CD14-positive monocyte (primary cell): ENCODE results near the gene MACROD2. TPM values are rescaled to one million over a fixed set of nuclear protein-coding genes. Genes with fewer than 3 reads are reported as not detected.

Experiments
- DNase-seq, 3 donors: peaks; one replicate each; pipeline ENCODE4 v3.0.0-alpha.2; 2011 to 2022
- H2AFZ ChIP-seq: 2 replicates; pipeline ENCODE4 v1.6.0; 2012; ENCODE audit warnings: mild to moderate bottlenecking, low read depth, low read length, inconsistent platforms; ENCODE audit not compliant: insufficient read depth, poor library complexity, severe bottlenecking
- H3K27ac ChIP-seq, 2 donors: 1 replicate in 1 of 2; 2 replicates in 1 of 2; pipeline ENCODE4 v1.5.1; 2012 to 2013; ENCODE audit warnings: low read length in 2 of 2, control low read depth in 1 of 2, inconsistent platforms in 1 of 2, low read depth in 1 of 2, mild to moderate bottlenecking in 1 of 2
- H3K27me3 ChIP-seq, 2 donors: one replicate each; pipeline versions ENCODE4 v1.6.0 to v1.6.1; 2011 to 2013; ENCODE audit warnings: low read length in 2 of 2; ENCODE audit not compliant: control insufficient read depth in 2 of 2, insufficient read depth in 2 of 2
- H3K36me3 ChIP-seq, 2 donors: replicated peaks in 1 of 2; 1 replicate in 1 of 2; 2 replicates in 1 of 2; pipeline versions ENCODE4 v1.5.1 to v1.6.1; 2012 to 2013; ENCODE audit warnings: low read length in 2 of 2, control low read depth in 1 of 2, inconsistent platforms in 1 of 2, mild to moderate bottlenecking in 1 of 2; ENCODE audit not compliant: insufficient read depth in 2 of 2, control insufficient read depth in 1 of 2
- H3K4me1 ChIP-seq, 2 donors: 1 replicate in 1 of 2; 2 replicates in 1 of 2; pipeline versions ENCODE4 v1.5.1 to v1.6.1; 2012 to 2013; ENCODE audit warnings: low read length in 2 of 2, control low read depth in 1 of 2, inconsistent platforms in 1 of 2, mild to moderate bottlenecking in 1 of 2, moderate library complexity in 1 of 2; ENCODE audit not compliant: insufficient read depth in 2 of 2, control insufficient read depth in 1 of 2
- H3K4me2 ChIP-seq: replicated peaks from 2 replicates; pipeline ENCODE3; 2012; ENCODE audit warnings: low read length, moderate library complexity, mild to moderate bottlenecking; ENCODE audit not compliant: poor library complexity, severe bottlenecking; ENCODE audit errors: extremely low read depth
- H3K4me3 ChIP-seq, 3 experiments: fragments of 200-600 bp in 1 of 3; sonication (generic) in 1 of 3; replicated peaks in 1 of 3; 1 replicate in 2 of 3; 2 replicates in 1 of 3; pipeline ENCODE4 v1.5.1; 2011 to 2013; ENCODE audit warnings: low read length in 3 of 3, mild to moderate bottlenecking in 3 of 3, control low read depth in 2 of 3, low read depth in 2 of 3, inconsistent platforms in 1 of 3, moderate library complexity in 1 of 3
- H3K79me2 ChIP-seq: 2 replicates; pipeline ENCODE4 v1.6.0; 2012; ENCODE audit warnings: mild to moderate bottlenecking, control low read depth, inconsistent platforms, low read length, moderate library complexity; ENCODE audit not compliant: insufficient read depth
- H3K9ac ChIP-seq: 2 replicates; pipeline ENCODE4 v1.6.0; 2017; ENCODE audit warnings: low read length, mild to moderate bottlenecking; ENCODE audit not compliant: insufficient read depth, poor library complexity, severe bottlenecking
- H3K9me3 ChIP-seq, 2 donors: replicated peaks in 1 of 2; 1 replicate in 1 of 2; 2 replicates in 1 of 2; pipeline versions ENCODE4 v1.5.1 to v1.6.1; 2012 to 2013; ENCODE audit warnings: low read length in 2 of 2, control low read depth in 1 of 2; ENCODE audit not compliant: control insufficient read depth in 1 of 2, insufficient read depth in 1 of 2
- H4K20me1 ChIP-seq: 2 replicates; pipeline ENCODE4 v1.6.0; 2012; ENCODE audit warnings: mild to moderate bottlenecking, low read length, control low read depth, moderate library complexity; ENCODE audit not compliant: insufficient read depth
- H3K27ac Mint-ChIP-seq, 7 donors: one replicate each; pipeline ENCODE4 v1.8.0; 2020; ENCODE audit warnings: mild to moderate bottlenecking in 7 of 7, mixed read lengths in 7 of 7, moderate library complexity in 6 of 7, inconsistent platforms in 2 of 7
- H3K27me3 Mint-ChIP-seq, 3 donors: one replicate each; pipeline ENCODE4 v1.8.0; 2021 to 2022; ENCODE audit warnings: low read depth in 3 of 3, mild to moderate bottlenecking in 3 of 3, mixed read lengths in 3 of 3, moderate library complexity in 3 of 3, inconsistent platforms in 1 of 3
- H3K36me3 Mint-ChIP-seq, 2 donors: one replicate each; pipeline ENCODE4 v1.8.0; 2020; ENCODE audit warnings: mixed read lengths in 2 of 2, inconsistent platforms in 1 of 2, mild to moderate bottlenecking in 1 of 2
- H3K4me1 Mint-ChIP-seq: one replicate; pipeline ENCODE4 v1.8.0; 2020; ENCODE audit warnings: mild to moderate bottlenecking, mixed read lengths
- H3K4me3 Mint-ChIP-seq, 2 donors: one replicate each; pipeline ENCODE4 v1.8.0; 2020; ENCODE audit warnings: mild to moderate bottlenecking in 2 of 2, mixed read lengths in 2 of 2, moderate library complexity in 1 of 2
- H3K9me3 Mint-ChIP-seq, 7 donors: one replicate each; pipeline ENCODE4 v1.8.0; 2020 to 2022; ENCODE audit warnings: mixed read lengths in 7 of 7, mild to moderate bottlenecking in 6 of 7, moderate library complexity in 6 of 7, inconsistent platforms in 2 of 7
- WGBS: methylation state at CpG from one replicate; pipeline ENCODE4 v1.1.5; 2013; ENCODE audit warnings: missing lambda C conversion rate; ENCODE audit not compliant: insufficient coverage; 5-methylcytosine and 5-hydroxymethylcytosine counted together
- intact Hi-C, 2 donors: fragments of 100-400 bp; cut with micrococcal nuclease; formaldehyde crosslinking; loops; one replicate each; pipeline versions ENCODE4 v1.15.0 to v1.15.1; 2023
- polyA plus RNA-seq, 3 donors: library from polyadenylated mRNA; depleted of rRNA in 1 of 3; unstranded in 2 of 3; stranded (reverse) in 1 of 3; fragments of 300-500 nt in 2 of 3; fragments of >200 nt in 1 of 3; fragmentation: Illumina TruSeq in 2 of 3; gene quantifications; 1 replicate in 2 of 3; 2 replicates in 1 of 3; pipeline ENCODE4 v1.2.3, GENCODE V29; 2012 to 2021
- TF ChIP-seq, protein P1 (sequence below): fragments of 200-600 bp; IDR thresholded peaks from one replicate; pipeline ENCODE4 v1.8.0; 2022; ENCODE audit warnings: antibody characterized with exemption, mild to moderate bottlenecking

Gene MACROD2
- polyA plus RNA-seq, 3 donors, result 0.23 TPM; not detected in 2

DNA sequence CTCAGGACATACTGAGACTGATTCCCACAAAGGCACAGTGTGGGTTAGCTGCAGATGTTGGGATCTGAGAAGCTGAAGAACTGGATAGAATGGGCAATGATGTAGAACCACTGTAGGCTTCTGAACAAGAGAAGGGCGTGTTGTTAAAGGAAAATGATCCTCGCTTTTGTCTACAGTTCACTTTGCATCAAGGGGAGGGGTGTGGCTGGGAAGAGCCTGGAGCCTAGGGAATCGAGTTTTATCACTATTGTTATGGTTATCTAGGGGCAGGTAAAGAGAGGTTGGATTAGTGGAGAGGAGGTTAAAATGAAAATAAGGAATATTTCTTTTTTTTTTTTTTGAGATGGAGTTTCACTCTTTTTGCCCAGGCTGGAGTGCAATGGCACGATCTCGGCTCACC is 1809.8 kb downstream of the MACROD2 start:
- no peak for DNase-seq
- Mint-ChIP-seq H3K9me3 (peaks cover under 1 to 14% (median 8%) of the 10 kb centered on the region in 7 donors), H3K27ac (no peak overlapping the region), H3K4me1 (peaks cover 2% of the 10 kb centered on the region), H3K4me3 (no peak overlapping the region), H3K27me3 (peaks cover 0 to 4% (median 0%) of the 10 kb centered on the region in 3 donors), H3K36me3 (no peaks in the 10 kb centered on the region)
- H3K4me2 ChIP-seq, result no peak overlapping the region
- no peaks in the 10 kb centered on the region for H3K79me2 ChIP-seq
- WGBS, result 86% methylated on average over 3 of the region's 5 CpGs
- no peaks in the 10 kb centered on the region for H3K27me3 ChIP-seq
- no peaks in the 10 kb centered on the region for H4K20me1 ChIP-seq
- H3K4me3 ChIP-seq, result no peak overlapping the region
- no peak overlapping the region for H3K9ac ChIP-seq
- no peak overlapping the region for H2AFZ ChIP-seq
- peaks cover 0 to 5% of the 10 kb centered on the region in 2 donors for H3K9me3 ChIP-seq
- H3K27ac ChIP-seq, result no peak overlapping the region
- intact Hi-C loops, result no loop called here
- no peaks in the 10 kb centered on the region for H3K4me1 ChIP-seq
- no peaks in the 10 kb centered on the region for H3K36me3 ChIP-seq
- TF ChIP-seq, protein P1, sequence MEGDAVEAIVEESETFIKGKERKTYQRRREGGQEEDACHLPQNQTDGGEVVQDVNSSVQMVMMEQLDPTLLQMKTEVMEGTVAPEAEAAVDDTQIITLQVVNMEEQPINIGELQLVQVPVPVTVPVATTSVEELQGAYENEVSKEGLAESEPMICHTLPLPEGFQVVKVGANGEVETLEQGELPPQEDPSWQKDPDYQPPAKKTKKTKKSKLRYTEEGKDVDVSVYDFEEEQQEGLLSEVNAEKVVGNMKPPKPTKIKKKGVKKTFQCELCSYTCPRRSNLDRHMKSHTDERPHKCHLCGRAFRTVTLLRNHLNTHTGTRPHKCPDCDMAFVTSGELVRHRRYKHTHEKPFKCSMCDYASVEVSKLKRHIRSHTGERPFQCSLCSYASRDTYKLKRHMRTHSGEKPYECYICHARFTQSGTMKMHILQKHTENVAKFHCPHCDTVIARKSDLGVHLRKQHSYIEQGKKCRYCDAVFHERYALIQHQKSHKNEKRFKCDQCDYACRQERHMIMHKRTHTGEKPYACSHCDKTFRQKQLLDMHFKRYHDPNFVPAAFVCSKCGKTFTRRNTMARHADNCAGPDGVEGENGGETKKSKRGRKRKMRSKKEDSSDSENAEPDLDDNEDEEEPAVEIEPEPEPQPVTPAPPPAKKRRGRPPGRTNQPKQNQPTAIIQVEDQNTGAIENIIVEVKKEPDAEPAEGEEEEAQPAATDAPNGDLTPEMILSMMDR, result no peak

DNA sequence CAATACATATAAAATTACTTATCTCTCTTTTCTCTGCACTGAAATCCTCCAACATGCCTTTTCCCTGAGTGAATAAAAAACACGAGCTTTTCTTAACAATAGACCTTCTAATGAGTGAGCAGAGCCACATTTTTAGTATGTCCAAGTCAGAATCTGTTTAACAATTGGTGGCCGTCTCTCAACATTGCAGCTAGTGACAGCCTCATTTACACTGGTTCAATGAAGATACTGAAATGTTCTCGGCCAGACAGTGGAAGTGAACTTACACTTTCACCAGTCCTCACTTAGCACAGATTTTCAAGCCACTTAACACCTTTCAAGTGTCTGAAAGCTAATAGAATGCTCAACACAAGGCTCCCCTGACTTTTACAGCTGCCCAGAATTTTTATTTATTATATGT is 1810.8 kb downstream of the MACROD2 start:
- intact Hi-C loops, result no loop called here
- TF ChIP-seq, protein P1, result no peak
- Histone ChIP-seq H3K36me3 (no peaks in the 10 kb centered on the region), H3K9ac (no peak overlapping the region), H3K4me3 (no peak overlapping the region), H3K4me2 (no peak overlapping the region), H3K27ac (no peak overlapping the region), H3K27me3 (no peaks in the 10 kb centered on the region), H4K20me1 (no peaks in the 10 kb centered on the region), H3K79me2 (no peaks in the 10 kb centered on the region), H3K4me1 (no peaks in the 10 kb centered on the region), H3K9me3 (peaks cover 0 to 5% of the 10 kb centered on the region in 2 donors), H2AFZ (no peak overlapping the region)
- Mint-ChIP-seq H3K27me3 (peaks cover 0 to 4% (median 0%) of the 10 kb centered on the region in 3 donors), H3K36me3 (no peaks in the 10 kb centered on the region), H3K4me1 (peaks cover 2% of the 10 kb centered on the region), H3K4me3 (no peak overlapping the region), H3K9me3 (peaks cover 0 to 13% (median 8%) of the 10 kb centered on the region in 7 donors), H3K27ac (no peak overlapping the region)
- no peak for DNase-seq
- 86% methylated on average over 2 of the region's 3 CpGs for WGBS
